WTC11 (cell line): Measurements from ENCODE around the gene CYP19A1.
"Not testable (repeated sequence)": the region's sequence is repeated elsewhere in the genome, so short reads cannot be mapped to it uniquely, and the experiment has no call there.

Source experiments
- TF ChIP-seq, protein P1 (sequence below): sonication (generic); formaldehyde crosslinking; IDR thresholded peaks from 2 replicates; pipeline ENCODE4 v1.8.1; 2023; ENCODE audit warnings: mild to moderate bottlenecking, missing genetic modification reagents
- TF ChIP-seq, protein P2 (sequence below): fragments of 200-600 bp; IDR thresholded peaks from 2 replicates; pipeline ENCODE4 v1.8.0; 2022; ENCODE audit warnings: antibody characterized with exemption

DNA sequence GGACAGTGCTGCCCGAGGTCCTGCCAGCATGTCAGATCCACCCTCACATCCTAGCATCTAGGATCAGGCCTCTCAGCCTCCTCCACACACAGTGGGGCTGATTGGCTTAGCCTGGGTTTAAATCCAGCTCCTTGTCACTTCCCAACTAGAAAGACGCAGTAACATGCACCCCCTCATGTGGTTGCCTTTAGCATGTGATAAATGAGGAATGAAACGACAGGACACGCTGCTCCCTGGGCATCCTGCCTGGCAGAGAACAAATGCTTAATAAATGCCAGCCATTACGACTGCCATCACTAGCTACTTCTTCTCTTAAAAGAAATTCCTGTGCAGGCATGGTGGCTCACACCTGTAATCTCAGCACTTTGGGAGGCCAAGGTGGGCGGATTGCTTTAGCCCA, 149.6 kb downstream of the CYP19A1 start:
- TF ChIP-seq, protein P1, sequence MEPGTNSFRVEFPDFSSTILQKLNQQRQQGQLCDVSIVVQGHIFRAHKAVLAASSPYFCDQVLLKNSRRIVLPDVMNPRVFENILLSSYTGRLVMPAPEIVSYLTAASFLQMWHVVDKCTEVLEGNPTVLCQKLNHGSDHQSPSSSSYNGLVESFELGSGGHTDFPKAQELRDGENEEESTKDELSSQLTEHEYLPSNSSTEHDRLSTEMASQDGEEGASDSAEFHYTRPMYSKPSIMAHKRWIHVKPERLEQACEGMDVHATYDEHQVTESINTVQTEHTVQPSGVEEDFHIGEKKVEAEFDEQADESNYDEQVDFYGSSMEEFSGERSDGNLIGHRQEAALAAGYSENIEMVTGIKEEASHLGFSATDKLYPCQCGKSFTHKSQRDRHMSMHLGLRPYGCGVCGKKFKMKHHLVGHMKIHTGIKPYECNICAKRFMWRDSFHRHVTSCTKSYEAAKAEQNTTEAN (CRISPR knock-in tag), result not testable (repeated sequence)
- TF ChIP-seq, protein P2, sequence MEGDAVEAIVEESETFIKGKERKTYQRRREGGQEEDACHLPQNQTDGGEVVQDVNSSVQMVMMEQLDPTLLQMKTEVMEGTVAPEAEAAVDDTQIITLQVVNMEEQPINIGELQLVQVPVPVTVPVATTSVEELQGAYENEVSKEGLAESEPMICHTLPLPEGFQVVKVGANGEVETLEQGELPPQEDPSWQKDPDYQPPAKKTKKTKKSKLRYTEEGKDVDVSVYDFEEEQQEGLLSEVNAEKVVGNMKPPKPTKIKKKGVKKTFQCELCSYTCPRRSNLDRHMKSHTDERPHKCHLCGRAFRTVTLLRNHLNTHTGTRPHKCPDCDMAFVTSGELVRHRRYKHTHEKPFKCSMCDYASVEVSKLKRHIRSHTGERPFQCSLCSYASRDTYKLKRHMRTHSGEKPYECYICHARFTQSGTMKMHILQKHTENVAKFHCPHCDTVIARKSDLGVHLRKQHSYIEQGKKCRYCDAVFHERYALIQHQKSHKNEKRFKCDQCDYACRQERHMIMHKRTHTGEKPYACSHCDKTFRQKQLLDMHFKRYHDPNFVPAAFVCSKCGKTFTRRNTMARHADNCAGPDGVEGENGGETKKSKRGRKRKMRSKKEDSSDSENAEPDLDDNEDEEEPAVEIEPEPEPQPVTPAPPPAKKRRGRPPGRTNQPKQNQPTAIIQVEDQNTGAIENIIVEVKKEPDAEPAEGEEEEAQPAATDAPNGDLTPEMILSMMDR, result not testable (repeated sequence)
